ENCODE results near the gene WFDC8.

GRCh38 chr20:45545754-45546453 lies 33.2 kb downstream of the WFDC8 start:
- TF ChIP-seq CTCF (IDR thresholded peaks at IDR 0.05) = no peak; the same call in 1 of the 2 replicates
- no peak for TF ChIP-seq USF1 (CRISPR knock-in tag; IDR thresholded peaks at IDR 0.05)
- no peak for TF ChIP-seq PREB (CRISPR knock-in tag; IDR thresholded peaks at IDR 0.05; ENCODE audit: borderline replicate concordance)
